Stimulated activated CD8-positive, alpha-beta memory T cell treated with anti-CD3 and anti-CD28 coated beads, Interleukin-4, amount 100 ng/mL, for 24 hours (primary cell): Measurements from ENCODE around the gene BBS7.

ENCODE experiments used
- DNase-seq: peaks from one replicate; pipeline ENCODE4 v3.0.0-alpha.2; 2020; ENCODE audit warnings: low read depth

BBS7 gene

DNA sequence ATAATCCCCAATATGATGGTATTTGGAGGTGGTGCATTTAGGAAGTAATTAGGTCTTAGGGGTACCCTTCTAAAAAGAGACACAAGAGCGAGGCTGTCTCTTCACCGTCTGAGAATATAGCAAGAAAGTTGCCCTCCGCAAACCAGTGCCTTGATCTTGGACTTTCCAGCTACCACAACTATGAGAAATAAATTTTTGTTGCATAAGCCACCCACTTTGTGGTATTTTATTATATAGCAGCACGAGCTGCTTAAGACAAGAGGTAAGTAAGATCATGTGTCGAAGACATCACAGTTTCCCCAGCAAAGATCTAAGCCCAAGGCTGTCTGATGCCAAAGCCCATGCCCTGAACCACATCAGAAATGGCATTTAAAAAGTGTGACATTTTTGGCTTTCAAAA is 78.8 kb downstream of the BBS7 start:
- DNase-seq, result no peak

DNA sequence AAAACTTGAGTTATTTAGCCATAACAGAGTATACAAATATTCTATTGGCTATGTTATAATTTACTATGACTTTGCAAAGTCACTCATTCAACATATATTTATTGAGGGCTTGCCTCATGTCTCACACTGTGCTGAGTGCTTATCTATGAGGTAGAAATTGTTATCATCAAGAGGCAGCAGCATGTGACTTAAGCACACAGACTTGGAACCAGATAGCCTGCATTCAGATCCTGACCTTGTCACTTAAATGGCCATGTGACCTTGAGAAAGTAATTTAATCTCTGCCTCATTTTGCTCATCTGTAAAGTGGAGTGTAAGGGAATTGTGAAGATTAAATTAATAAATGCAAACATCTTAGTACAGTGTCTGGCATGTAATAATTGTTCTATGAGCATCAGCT is 79.3 kb downstream of the BBS7 start:
- DNase-seq, result no peak

DNA sequence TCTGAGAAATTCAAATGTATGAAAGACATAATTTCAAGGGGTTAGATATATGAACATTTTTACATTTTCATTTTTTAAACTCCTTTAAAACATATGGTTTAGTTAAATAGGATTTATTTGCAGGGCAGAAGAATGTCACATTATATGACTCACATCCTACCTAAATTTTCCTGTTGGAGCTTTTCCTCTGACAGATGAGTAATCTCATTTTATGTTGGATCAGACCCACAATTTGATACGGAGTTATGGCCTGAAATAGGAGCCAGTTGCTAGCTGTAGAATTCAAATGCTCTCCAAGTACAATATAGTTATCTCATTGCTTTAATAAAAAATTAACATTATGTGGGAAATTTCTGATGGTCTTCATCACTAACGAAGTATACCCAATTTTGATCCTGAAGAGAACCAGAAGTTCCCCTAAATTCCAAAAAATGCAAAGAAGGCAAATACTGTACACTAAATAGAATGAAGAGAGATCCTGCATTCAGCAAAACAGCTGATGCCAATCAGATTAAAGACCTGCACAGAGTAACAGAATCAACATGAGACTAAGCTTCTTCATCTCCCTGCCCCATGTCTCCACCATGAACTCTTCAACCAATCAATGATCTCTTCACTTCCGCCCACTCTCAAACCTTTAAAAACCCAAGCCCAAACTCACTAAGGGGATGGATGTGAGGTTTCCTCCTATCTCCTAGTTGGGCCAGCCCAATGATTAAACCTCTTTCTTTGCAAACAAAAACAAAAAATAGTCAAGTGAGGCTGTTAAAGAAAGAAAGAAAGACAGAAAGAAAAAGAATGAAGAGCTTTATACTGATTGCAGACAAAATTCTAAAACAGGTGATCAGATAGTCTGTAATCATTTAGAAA is 80.1 kb downstream of the BBS7 start:
- DNase-seq, result no peak

DNA sequence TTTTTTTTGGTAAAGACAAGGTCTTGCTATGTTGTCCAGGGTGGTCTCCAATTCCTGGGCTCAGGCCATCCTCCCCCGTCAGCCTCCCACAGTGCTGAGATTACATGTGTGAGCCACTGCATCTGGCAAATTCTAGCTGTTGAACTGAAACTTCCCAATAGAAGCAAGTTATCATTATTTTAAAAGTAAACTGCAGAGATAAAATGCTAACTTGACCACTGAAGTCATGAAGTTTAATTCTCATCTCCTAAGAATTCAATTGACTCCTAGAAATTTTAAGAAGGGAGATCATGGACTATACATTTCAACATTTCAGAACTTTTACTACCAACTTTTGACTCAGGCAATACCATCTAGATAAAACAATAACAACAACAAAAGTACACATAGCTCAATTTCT is 80.8 kb downstream of the BBS7 start:
- DNase-seq, result no peak

DNA sequence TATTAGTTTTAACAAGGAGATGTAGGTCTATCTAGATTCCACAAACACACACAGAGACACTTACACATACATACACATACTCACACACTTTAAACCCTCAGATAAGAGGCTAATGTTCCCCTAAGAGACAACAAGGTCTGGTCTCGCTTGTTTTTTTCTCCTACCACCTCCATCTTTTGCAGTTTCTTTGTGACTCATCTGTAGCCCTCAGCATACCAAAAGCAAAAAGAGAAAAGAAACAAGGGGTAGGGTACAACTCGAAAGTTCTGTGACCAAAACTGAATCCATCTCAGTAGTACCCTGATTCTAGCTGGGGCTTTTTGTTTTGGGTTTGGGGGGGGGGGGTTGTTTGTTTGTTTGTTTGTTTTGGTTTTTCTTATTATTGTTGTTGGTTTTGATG is 81.4 kb downstream of the BBS7 start:
- DNase-seq, result no peak

DNA sequence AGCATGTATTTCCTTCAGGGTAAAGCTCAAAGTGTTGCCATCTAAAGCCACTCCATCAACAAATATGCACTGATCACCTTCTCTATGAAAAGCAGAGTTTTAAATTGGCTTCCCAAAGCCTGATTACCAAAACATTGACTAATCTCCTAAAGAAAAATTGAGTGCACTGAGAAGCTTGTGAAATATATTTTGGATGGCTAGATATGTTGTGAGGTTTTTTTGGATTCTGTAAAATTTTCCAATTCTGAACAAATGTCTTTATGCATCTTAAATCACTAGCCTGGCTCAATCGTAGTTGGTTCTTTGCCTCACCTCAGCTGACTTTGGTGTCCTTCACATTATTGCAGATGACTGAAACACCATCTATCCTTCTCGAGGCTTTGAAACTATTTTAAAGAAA is 84.1 kb downstream of the BBS7 start:
- DNase-seq, result no peak

DNA sequence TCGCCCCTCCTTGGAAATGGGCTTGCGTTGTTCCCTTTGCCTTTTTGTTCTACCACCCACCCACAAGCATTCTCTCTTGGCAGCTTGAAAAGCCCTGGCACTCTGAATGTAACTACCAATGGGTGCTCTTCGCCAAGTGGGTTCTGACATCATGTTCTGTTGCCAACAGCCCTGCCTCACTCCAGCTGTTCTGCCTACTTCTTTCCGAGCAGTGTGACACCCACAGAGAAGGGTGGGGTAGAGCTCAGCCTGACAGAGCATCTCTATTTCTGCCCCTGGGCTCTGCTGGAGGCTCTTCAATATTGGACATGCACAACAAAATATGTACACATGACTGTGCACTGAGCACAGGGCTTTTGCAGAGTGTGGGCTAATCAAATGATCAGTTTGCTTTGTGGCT is 84.8 kb downstream of the BBS7 start:
- no peak for DNase-seq

DNA sequence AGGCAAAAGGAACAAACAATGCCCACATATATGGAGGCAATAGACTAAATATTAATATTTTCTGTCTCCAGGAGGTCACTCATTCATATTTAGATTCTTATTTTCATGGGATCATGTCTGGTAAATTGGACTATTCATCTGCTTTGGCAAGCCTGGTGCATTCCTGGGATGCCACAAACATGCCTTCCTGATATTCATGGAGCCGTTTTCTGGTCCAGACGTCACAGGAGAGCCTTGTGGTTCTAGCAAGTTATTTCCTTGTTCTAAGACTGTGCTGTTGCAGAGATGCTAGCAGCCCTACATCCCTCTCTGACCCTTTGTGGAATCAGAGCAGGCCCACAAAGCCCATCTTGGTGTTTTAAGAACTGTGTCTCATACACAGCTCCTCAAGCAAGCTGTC is 85.3 kb downstream of the BBS7 start:
- no peak for DNase-seq

DNA sequence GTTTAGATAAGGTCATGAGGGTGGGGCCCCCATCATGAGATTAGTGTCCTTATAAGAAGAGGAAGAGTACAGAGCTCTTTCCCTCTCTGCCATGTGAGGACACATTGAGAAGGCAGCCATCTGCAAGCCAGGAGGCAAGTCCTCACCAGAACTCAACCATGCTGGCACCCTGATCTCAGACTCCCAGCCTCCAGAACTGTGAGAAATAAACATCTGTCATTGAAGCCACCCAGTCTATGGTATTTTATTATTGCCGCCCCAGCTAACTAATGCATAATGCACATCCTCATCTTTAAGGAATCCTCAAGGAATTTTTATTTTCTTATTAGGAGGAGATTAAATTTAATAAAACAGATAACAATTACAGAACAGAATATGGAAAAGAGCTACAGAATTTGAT is 85.9 kb downstream of the BBS7 start:
- no peak for DNase-seq

DNA sequence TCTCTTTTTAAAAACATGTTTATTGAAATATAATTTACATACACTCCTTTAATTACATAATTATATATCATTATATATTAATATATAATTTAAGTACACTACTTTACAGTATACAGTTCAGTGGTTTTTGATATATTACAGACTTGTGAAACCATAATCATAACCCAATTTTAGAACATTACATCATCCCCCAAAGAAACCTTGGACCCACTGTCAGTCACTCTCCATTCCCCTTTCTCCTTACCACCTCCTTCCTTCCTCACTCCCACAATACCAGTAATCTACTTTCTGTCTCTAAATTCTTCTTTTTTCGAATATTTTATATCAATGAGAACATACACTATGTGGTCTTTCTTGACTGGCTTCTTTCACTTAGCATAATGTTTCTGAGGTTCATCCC is 87.1 kb downstream of the BBS7 start:
- no peak for DNase-seq

DNA sequence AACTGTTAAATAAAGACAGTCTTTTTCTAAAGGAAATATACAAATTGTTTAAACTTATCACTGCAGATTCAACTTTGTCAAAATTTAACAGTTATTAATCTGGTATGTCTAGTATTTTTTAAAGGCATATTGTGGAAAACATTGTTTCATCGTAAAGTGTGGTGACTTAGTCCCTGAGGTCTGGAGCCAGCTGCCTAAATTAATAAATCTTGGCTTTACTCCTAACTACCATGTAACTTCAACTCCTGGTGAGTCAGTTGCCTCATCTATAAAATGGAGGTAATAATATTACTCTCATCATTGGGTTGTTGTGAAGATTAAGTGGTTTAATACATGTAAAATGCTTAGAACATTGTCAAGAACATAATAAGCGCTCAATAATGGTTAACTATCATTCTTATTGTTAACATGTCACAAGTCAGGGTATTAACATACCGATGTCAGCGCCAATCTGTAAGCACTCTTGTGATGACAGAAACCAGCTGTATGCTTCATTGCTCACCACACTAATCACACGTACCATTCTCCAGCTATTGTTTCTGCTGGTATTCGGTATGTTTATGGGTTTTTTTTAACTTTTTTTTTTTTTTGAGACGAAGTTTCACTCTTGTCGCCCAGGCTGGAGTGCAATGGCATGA is 91.2 kb downstream of the BBS7 start:
- no peak for DNase-seq

DNA sequence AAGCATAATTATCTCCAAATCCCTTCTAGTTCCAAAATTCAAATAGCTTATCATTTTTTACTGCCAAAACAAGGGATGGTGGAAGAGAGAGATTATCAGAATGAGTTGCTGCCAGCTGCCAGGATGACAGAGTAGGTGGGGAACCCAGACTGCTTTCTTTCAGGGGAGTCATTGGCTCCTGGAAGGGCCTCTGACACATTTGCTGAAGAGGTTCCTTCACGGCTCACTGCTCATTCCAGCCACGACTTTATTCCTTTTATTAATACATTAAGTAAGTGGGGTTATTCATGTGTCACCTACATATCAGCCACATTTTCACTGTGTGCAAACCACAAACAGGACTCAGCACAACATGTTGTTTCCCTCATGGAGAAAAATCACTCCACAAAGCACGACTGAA is 92.6 kb downstream of the BBS7 start:
- DNase-seq, result no peak

DNA sequence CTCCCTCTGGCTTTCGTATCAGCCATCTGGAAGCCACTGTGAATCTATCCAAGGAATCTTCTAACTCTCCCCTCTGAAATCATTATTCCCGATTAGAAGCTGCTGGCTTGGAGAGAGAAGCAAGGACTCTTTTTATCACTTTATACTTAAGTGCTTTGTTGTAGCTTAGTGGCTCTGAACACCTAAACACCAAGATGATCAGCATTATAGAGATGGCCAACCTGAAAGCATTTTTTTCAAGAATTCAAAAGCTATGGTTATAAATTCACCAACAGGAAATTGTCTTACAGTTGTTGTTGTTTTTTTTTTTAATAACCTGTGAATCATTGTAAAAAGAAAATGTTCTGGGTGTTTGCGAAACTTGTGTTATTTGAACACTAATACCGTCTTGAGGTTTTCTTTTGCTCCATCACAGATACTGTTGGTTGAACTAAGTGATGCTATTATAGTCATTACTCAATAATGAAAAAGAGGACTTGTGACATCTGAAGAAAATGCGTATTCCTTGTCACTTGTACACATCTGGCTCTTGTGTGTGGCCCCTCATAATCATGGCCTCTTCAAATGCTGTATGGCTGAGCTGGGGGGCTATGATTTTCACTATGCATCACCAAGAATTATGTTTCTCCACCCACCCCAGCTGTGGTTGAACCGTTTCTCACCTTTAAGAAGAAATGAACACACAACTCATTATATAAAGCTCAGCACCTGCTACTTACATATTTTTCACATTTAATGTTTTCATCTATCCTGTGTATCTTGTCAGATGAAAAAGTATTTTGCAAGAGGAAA is 93.5 kb downstream of the BBS7 start:
- no peak for DNase-seq
